Measurements from ENCODE around the gene INTS15.
A peak's percentile ranks its signal among the peaks of the same experiment; 100 is the strongest.

The INTS15 gene

GRCh38 chr7:6558837-6559236 is 31.0 kb upstream of the INTS15 start:
- H3K9me3 ChIP-seq (ENCODE audit: control insufficient read depth in 5 of 5, low read length in 5 of 5), result no peaks in the 10 kb centered on the region
- no peak overlapping the region for H3K9ac ChIP-seq (ENCODE audit: low read length in 5 of 5)
- H3K27me3 ChIP-seq (ENCODE audit: control insufficient read depth in 5 of 5, insufficient read depth in 4 of 5, low read length in 5 of 5), result no peaks in the 10 kb centered on the region
- no peak overlapping the region for H3K27ac ChIP-seq (ENCODE audit: low read depth, low read length)
- no peak overlapping the region for H3K4me3 ChIP-seq (ENCODE audit: low read depth in 1 of 5, low read length in 5 of 5)
- no peaks in the 10 kb centered on the region for H3K4me1 ChIP-seq (ENCODE audit: control insufficient read depth in 5 of 5, insufficient read depth in 5 of 5, low read length in 5 of 5)
- no peaks in the 10 kb centered on the region for H3K36me3 ChIP-seq (ENCODE audit: control insufficient read depth in 5 of 5, insufficient read depth in 5 of 5, low read length in 5 of 5)

- Histone ChIP-seq H3K27ac (ENCODE audit: low read depth, low read length) (no peak overlapping the region), H3K4me3 (ENCODE audit: low read depth in 1 of 5, low read length in 5 of 5) (no peak overlapping the region), H3K9ac (ENCODE audit: low read length in 5 of 5) (no peak overlapping the region), H3K36me3 (ENCODE audit: control insufficient read depth in 5 of 5, insufficient read depth in 5 of 5, low read length in 5 of 5) (no peaks in the 10 kb centered on the region), H3K9me3 (ENCODE audit: control insufficient read depth in 5 of 5, low read length in 5 of 5) (no peaks in the 10 kb centered on the region), H3K27me3 (ENCODE audit: control insufficient read depth in 5 of 5, insufficient read depth in 4 of 5, low read length in 5 of 5) (no peaks in the 10 kb centered on the region), H3K4me1 (ENCODE audit: control insufficient read depth in 5 of 5, insufficient read depth in 5 of 5, low read length in 5 of 5) (no peaks in the 10 kb centered on the region)
Measured at GRCh38 chr7:6559896-6560295, 29.9 kb upstream of the INTS15 start.

DNA sequence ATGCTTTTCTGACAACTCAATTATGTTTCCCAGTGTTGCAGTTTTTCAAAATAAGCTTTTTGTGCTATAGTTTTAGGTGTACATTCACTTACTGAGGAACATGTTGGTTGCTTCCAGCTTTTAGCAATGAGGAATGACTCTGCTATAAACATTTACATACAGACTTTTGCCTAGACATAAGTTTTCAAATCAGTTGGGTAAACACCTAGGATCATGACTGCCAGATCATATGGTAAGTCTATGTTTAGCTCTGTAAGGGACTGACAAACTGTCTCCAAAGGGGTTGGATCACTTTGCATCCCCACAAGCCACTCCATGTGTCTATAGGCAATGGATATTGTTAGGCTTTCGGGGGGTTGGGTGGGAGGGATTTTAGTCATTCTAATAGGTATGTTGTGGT is 27.7 kb upstream of the INTS15 start:
- no peaks in the 10 kb centered on the region for H3K9me3 ChIP-seq (ENCODE audit: control insufficient read depth in 5 of 5, low read length in 5 of 5)
- H3K4me3 ChIP-seq (ENCODE audit: low read depth in 1 of 5, low read length in 5 of 5), result no peak overlapping the region
- no peak overlapping the region for H3K27ac ChIP-seq (ENCODE audit: low read depth, low read length)
- no peaks in the 10 kb centered on the region for H3K27me3 ChIP-seq (ENCODE audit: control insufficient read depth in 5 of 5, insufficient read depth in 4 of 5, low read length in 5 of 5)
- H3K4me1 ChIP-seq (ENCODE audit: control insufficient read depth in 5 of 5, insufficient read depth in 5 of 5, low read length in 5 of 5), result no peaks in the 10 kb centered on the region
- no peaks in the 10 kb centered on the region for H3K36me3 ChIP-seq (ENCODE audit: control insufficient read depth in 5 of 5, insufficient read depth in 5 of 5, low read length in 5 of 5)
- no peak overlapping the region for H3K9ac ChIP-seq (ENCODE audit: low read length in 5 of 5)

GRCh38 chr7:6563936-6564770 is 25.7 kb upstream of the INTS15 start:
- H3K27me3 ChIP-seq (ENCODE audit: control insufficient read depth in 5 of 5, insufficient read depth in 4 of 5, low read length in 5 of 5), result no peaks in the 10 kb centered on the region
- no peaks in the 10 kb centered on the region for H3K4me1 ChIP-seq (ENCODE audit: control insufficient read depth in 5 of 5, insufficient read depth in 5 of 5, low read length in 5 of 5)
- no peaks in the 10 kb centered on the region for H3K36me3 ChIP-seq (ENCODE audit: control insufficient read depth in 5 of 5, insufficient read depth in 5 of 5, low read length in 5 of 5)

GRCh38 chr7:6565655-6566054 is 24.2 kb upstream of the INTS15 start:
- Histone ChIP-seq H3K4me1 (ENCODE audit: control insufficient read depth in 5 of 5, insufficient read depth in 5 of 5, low read length in 5 of 5) (no peaks in the 10 kb centered on the region), H3K27ac (ENCODE audit: low read depth, low read length) (no peak overlapping the region), H3K36me3 (ENCODE audit: control insufficient read depth in 5 of 5, insufficient read depth in 5 of 5, low read length in 5 of 5) (no peaks in the 10 kb centered on the region), H3K4me3 (ENCODE audit: low read depth in 1 of 5, low read length in 5 of 5) (no peak overlapping the region), H3K9ac (ENCODE audit: low read length in 5 of 5) (no peak overlapping the region), H3K27me3 (ENCODE audit: control insufficient read depth in 5 of 5, insufficient read depth in 4 of 5, low read length in 5 of 5) (peaks cover 0 to 3% (median 0%) of the 10 kb centered on the region in 5 donors), H3K9me3 (ENCODE audit: control insufficient read depth in 5 of 5, low read length in 5 of 5) (no peaks in the 10 kb centered on the region)

More at GRCh38 chr7:6563936-6564770, 25.7 kb upstream of the INTS15 start:
- no peak overlapping the region for H3K4me3 ChIP-seq (ENCODE audit: low read depth in 1 of 5, low read length in 5 of 5)
- no peak overlapping the region for H3K9ac ChIP-seq (ENCODE audit: low read length in 5 of 5)
- no peaks in the 10 kb centered on the region for H3K9me3 ChIP-seq (ENCODE audit: control insufficient read depth in 5 of 5, low read length in 5 of 5)
- no peak overlapping the region for H3K27ac ChIP-seq (ENCODE audit: low read depth, low read length)

DNA sequence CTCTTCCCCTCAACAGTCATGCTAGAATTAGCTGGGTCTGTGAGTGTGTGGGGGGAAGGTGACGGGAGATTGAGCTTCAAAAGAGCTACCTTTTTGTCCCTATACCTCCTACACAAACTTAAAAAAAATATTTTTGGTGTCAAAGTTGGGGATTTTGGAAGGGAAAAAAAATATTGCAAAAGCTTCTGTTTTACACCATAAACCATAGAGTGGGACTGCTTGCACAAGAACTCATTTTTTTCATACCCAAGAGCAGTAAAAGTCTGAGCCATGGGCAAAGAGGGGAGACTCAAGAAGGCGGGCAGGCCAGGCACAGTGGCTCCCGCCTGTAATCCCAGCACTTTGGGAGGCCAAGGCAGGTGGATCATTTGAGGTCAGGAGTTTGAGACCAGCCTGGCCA is 21.9 kb upstream of the INTS15 start:
- Histone ChIP-seq H3K36me3 (ENCODE audit: control insufficient read depth in 5 of 5, insufficient read depth in 5 of 5, low read length in 5 of 5) (no peaks in the 10 kb centered on the region), H3K4me3 (ENCODE audit: low read depth in 1 of 5, low read length in 5 of 5) (no peak overlapping the region), H3K27ac (ENCODE audit: low read depth, low read length) (no peak overlapping the region), H3K4me1 (ENCODE audit: control insufficient read depth in 5 of 5, insufficient read depth in 5 of 5, low read length in 5 of 5) (no peaks in the 10 kb centered on the region), H3K9ac (ENCODE audit: low read length in 5 of 5) (no peak overlapping the region), H3K9me3 (ENCODE audit: control insufficient read depth in 5 of 5, low read length in 5 of 5) (no peaks in the 10 kb centered on the region), H3K27me3 (ENCODE audit: control insufficient read depth in 5 of 5, insufficient read depth in 4 of 5, low read length in 5 of 5) (peaks cover 0 to 3% (median 0%) of the 10 kb centered on the region in 5 donors)

DNA sequence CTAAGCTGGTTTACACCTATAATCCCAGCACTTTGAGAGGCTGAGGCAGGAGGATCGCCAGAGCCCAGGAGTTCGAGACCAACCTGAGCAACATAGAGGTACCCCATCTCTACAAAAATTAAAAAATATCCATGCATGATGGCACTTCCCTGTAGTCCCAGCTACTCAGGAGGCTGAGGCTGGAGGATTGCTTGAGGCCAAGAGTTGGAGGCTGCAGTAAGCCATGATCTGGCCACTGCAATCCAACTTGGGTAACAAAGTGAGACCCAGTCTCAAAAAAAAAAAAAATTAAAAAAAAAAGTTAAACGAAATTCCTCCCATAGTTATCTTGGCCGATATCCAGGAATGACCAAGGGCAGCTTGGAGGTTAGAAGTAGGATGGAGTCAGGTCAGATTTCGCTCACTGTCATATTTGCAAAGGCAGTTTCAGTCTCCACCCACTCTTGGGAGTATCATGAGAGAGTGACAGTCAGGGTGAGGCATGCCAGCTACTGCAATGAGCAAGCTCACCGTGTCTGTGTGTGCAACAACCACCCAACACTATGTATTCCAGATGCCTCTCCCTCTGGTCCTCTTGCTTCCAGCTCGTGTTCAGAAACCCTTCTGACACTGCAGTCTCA is 18.6 kb upstream of the INTS15 start:
- Histone ChIP-seq H3K9ac (ENCODE audit: low read length in 5 of 5) (no peak overlapping the region), H3K27ac (ENCODE audit: low read depth, low read length) (no peak overlapping the region), H3K36me3 (ENCODE audit: control insufficient read depth in 5 of 5, insufficient read depth in 5 of 5, low read length in 5 of 5) (no peaks in the 10 kb centered on the region), H3K9me3 (ENCODE audit: control insufficient read depth in 5 of 5, low read length in 5 of 5) (no peaks in the 10 kb centered on the region), H3K4me3 (ENCODE audit: low read depth in 1 of 5, low read length in 5 of 5) (no peak overlapping the region), H3K27me3 (ENCODE audit: control insufficient read depth in 5 of 5, insufficient read depth in 4 of 5, low read length in 5 of 5) (peaks cover 0 to 4% (median 0%) of the 10 kb centered on the region in 5 donors), H3K4me1 (ENCODE audit: control insufficient read depth in 5 of 5, insufficient read depth in 5 of 5, low read length in 5 of 5) (peaks cover 0 to under 1% (median under 1%) of the 10 kb centered on the region in 5 donors)

DNA sequence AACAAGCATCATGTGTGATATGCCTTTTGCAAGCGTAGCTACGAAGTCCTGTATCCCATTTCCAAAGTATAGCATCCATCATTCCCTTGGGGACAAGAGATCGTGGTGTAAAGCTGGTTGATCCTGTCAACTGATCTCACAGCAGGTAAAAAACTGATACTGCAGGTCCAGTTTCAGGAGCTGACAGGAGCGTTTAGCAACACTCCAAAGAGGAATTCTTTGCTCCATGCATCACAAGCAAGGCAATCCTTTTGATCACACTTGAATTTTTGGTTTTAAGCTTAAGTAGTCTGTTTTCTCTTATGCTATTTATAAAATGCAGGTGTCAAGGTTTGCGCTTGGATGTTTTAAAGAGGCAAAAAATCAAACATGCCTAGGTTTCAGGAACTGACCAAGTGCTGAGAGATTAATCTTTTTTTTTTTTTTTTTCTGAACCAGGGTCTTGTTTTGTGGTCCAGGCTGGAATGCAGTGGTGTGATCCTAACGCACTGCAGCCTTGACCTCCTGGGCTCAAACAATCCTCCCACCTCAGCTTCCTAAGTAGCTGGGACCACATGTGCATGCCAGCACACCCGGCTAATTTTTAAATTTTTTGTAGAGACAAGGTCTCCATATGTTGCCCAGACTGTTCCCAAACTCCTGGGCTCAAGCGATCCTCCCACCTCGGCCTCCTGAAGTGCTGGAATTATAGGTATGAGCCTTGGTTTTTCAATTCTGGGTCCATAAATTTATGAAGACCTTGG is 14.4 kb upstream of the INTS15 start:
- no peak overlapping the region for H3K27ac ChIP-seq (ENCODE audit: low read depth, low read length)
- peaks cover 0 to 4% (median 0%) of the 10 kb centered on the region in 5 donors for H3K27me3 ChIP-seq (ENCODE audit: control insufficient read depth in 5 of 5, insufficient read depth in 4 of 5, low read length in 5 of 5)
- H3K4me3 ChIP-seq (ENCODE audit: low read depth in 1 of 5, low read length in 5 of 5), result no peak overlapping the region
- H3K4me1 ChIP-seq (ENCODE audit: control insufficient read depth in 5 of 5, insufficient read depth in 5 of 5, low read length in 5 of 5), result peaks cover 0 to 17% (median 13%) of the 10 kb centered on the region in 5 donors
- H3K36me3 ChIP-seq (ENCODE audit: control insufficient read depth in 5 of 5, insufficient read depth in 5 of 5, low read length in 5 of 5), result peaks cover 0 to 5% (median 2%) of the 10 kb centered on the region in 5 donors
- no peaks in the 10 kb centered on the region for H3K9me3 ChIP-seq (ENCODE audit: control insufficient read depth in 5 of 5, low read length in 5 of 5)
- H3K9ac ChIP-seq (ENCODE audit: low read length in 5 of 5), result no peak overlapping the region

GRCh38 chr7:6576024-6576866 is 13.6 kb upstream of the INTS15 start:
- H3K27me3 ChIP-seq (ENCODE audit: control insufficient read depth in 5 of 5, insufficient read depth in 4 of 5, low read length in 5 of 5), result peaks cover 0 to 4% (median 0%) of the 10 kb centered on the region in 5 donors
- no peak overlapping the region for H3K27ac ChIP-seq (ENCODE audit: low read depth, low read length)
- H3K9me3 ChIP-seq (ENCODE audit: control insufficient read depth in 5 of 5, low read length in 5 of 5), result no peaks in the 10 kb centered on the region
- H3K36me3 ChIP-seq (ENCODE audit: control insufficient read depth in 5 of 5, insufficient read depth in 5 of 5, low read length in 5 of 5), result peaks cover 0 to 13% (median 10%) of the 10 kb centered on the region in 5 donors
- H3K4me3 ChIP-seq (ENCODE audit: low read depth in 1 of 5, low read length in 5 of 5), result peak overlapping the region in 4 of 5 donors; percentile 34 to 81 (median 58)
- peaks cover 0 to 17% (median 13%) of the 10 kb centered on the region in 5 donors for H3K4me1 ChIP-seq (ENCODE audit: control insufficient read depth in 5 of 5, insufficient read depth in 5 of 5, low read length in 5 of 5)
- H3K9ac ChIP-seq (ENCODE audit: low read length in 5 of 5), result peak overlapping the region in 1 of 5 donors; percentile 94
